Measurements from ENCODE around the gene GLT8D1.

DNA sequence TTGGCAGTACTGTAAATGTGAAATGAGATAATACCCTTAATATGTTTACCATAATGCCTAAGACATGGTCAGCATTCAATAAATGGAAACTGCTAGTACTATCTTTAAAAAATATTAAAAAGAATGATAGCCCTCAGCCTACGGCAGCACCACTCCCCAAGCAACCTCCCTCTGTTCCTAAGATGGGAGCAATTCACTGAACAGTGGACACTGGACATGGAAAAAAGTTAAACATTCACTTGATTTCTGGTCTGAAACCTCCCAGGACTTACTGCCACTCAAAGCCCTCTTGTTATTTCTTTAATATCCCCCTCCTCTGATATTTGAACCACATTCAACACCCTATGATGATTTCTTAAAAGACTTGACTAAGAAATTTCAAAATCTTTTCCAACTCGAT lies 38.1 kb upstream of the GLT8D1 start:
- TF ChIP-seq, protein P1, sequence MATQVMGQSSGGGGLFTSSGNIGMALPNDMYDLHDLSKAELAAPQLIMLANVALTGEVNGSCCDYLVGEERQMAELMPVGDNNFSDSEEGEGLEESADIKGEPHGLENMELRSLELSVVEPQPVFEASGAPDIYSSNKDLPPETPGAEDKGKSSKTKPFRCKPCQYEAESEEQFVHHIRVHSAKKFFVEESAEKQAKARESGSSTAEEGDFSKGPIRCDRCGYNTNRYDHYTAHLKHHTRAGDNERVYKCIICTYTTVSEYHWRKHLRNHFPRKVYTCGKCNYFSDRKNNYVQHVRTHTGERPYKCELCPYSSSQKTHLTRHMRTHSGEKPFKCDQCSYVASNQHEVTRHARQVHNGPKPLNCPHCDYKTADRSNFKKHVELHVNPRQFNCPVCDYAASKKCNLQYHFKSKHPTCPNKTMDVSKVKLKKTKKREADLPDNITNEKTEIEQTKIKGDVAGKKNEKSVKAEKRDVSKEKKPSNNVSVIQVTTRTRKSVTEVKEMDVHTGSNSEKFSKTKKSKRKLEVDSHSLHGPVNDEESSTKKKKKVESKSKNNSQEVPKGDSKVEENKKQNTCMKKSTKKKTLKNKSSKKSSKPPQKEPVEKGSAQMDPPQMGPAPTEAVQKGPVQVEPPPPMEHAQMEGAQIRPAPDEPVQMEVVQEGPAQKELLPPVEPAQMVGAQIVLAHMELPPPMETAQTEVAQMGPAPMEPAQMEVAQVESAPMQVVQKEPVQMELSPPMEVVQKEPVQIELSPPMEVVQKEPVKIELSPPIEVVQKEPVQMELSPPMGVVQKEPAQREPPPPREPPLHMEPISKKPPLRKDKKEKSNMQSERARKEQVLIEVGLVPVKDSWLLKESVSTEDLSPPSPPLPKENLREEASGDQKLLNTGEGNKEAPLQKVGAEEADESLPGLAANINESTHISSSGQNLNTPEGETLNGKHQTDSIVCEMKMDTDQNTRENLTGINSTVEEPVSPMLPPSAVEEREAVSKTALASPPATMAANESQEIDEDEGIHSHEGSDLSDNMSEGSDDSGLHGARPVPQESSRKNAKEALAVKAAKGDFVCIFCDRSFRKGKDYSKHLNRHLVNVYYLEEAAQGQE (IDR thresholded peaks at IDR 0.05; ENCODE audit: low read depth): no peak
- TF ChIP-seq POLR2A (IDR thresholded peaks at IDR 0.05; ENCODE audit: borderline replicate concordance, extremely low read depth, insufficient read depth, insufficient read length): no peak
- TF ChIP-seq, protein P2, sequence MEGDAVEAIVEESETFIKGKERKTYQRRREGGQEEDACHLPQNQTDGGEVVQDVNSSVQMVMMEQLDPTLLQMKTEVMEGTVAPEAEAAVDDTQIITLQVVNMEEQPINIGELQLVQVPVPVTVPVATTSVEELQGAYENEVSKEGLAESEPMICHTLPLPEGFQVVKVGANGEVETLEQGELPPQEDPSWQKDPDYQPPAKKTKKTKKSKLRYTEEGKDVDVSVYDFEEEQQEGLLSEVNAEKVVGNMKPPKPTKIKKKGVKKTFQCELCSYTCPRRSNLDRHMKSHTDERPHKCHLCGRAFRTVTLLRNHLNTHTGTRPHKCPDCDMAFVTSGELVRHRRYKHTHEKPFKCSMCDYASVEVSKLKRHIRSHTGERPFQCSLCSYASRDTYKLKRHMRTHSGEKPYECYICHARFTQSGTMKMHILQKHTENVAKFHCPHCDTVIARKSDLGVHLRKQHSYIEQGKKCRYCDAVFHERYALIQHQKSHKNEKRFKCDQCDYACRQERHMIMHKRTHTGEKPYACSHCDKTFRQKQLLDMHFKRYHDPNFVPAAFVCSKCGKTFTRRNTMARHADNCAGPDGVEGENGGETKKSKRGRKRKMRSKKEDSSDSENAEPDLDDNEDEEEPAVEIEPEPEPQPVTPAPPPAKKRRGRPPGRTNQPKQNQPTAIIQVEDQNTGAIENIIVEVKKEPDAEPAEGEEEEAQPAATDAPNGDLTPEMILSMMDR (IDR thresholded peaks at IDR 0.05 in 2 of 3, conservative IDR thresholded peaks at IDR 0.05 in 1 of 3; ENCODE audit: borderline replicate concordance in 1 of 3, insufficient read depth in 1 of 3, low read depth in 2 of 3, low read length in 2 of 3): no peak
- no peak for TF ChIP-seq SRF (IDR thresholded peaks at IDR 0.05; ENCODE audit: low read depth)
- TF ChIP-seq, protein P3, sequence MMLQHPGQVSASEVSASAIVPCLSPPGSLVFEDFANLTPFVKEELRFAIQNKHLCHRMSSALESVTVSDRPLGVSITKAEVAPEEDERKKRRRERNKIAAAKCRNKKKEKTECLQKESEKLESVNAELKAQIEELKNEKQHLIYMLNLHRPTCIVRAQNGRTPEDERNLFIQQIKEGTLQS (IDR thresholded peaks at IDR 0.05): no peak
- no peak for TF ChIP-seq POLR2AphosphoS5 (IDR thresholded peaks at IDR 0.05; ENCODE audit: low read depth, low read length)
- TF ChIP-seq, protein P4, sequence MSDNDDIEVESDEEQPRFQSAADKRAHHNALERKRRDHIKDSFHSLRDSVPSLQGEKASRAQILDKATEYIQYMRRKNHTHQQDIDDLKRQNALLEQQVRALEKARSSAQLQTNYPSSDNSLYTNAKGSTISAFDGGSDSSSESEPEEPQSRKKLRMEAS (IDR thresholded peaks at IDR 0.05): no peak
- TF ChIP-seq YY1 (IDR thresholded peaks at IDR 0.05; ENCODE audit: extremely low read depth, insufficient replicate concordance, low read depth, low read length): no peak
- no peak for TF ChIP-seq EZH2phosphoT487 (IDR thresholded peaks at IDR 0.05; ENCODE audit: borderline replicate concordance)
- TF ChIP-seq ZNF274 (IDR thresholded peaks at IDR 0.05; ENCODE audit: low read depth, low read length): no peak
- TF ChIP-seq RAD21 (IDR thresholded peaks at IDR 0.05; ENCODE audit: low read depth): no peak
- no peak for TF ChIP-seq SP1 (IDR thresholded peaks at IDR 0.05; ENCODE audit: low read depth)
